Measurements from ENCODE around the gene ADAM23.

Gene ADAM23

GRCh38 chr2:206457188-206457634 lies 13.9 kb downstream of the ADAM23 start:
- no peak overlapping the region for H3K4me3 ChIP-seq (ENCODE audit: low read depth, low read length)
- TF ChIP-seq CTCF (IDR thresholded peaks at IDR 0.05; ENCODE audit: control insufficient read depth, extremely low read depth, insufficient read depth), result no peak
- peak; percentile 39 for DNase-seq (ENCODE audit: low read depth)

- DNase-seq (ENCODE audit: low read depth), result no peak
- no peak overlapping the region for H3K4me3 ChIP-seq (ENCODE audit: low read depth, low read length)
- no peak for TF ChIP-seq CTCF (IDR thresholded peaks at IDR 0.05; ENCODE audit: control insufficient read depth, extremely low read depth, insufficient read depth)
Measured at GRCh38 chr2:206462240-206462854, 19.0 kb downstream of the ADAM23 start.

- no peak for DNase-seq (ENCODE audit: low read depth)
- TF ChIP-seq CTCF (IDR thresholded peaks at IDR 0.05; ENCODE audit: control insufficient read depth, extremely low read depth, insufficient read depth), result no peak
- H3K4me3 ChIP-seq (ENCODE audit: low read depth, low read length), result no peak overlapping the region
Measured at GRCh38 chr2:206463685-206464084, 20.4 kb downstream of the ADAM23 start.

DNA sequence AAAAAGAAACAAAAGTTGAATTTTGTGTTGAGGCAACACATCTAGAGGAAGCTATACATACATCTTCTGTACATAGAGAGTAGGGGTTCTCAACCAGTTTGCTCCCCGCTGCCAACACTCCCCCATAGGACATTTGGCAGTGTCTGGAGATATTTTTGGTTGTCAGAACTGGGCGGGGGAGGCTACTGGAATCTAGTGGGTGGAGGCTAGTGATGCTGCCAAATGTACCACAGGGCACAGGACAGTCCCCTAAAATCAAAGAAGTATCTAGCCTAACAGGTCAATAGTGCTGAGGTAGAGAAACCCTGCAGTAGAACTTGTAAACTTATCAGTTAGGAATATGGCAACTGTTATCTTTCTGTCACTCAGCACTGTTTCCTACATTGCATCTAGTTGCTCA lies 21.3 kb downstream of the ADAM23 start:
- TF ChIP-seq CTCF (IDR thresholded peaks at IDR 0.05; ENCODE audit: control insufficient read depth, extremely low read depth, insufficient read depth), result no peak
- no peak for DNase-seq (ENCODE audit: low read depth)
- H3K4me3 ChIP-seq (ENCODE audit: low read depth, low read length), result no peak overlapping the region

DNA sequence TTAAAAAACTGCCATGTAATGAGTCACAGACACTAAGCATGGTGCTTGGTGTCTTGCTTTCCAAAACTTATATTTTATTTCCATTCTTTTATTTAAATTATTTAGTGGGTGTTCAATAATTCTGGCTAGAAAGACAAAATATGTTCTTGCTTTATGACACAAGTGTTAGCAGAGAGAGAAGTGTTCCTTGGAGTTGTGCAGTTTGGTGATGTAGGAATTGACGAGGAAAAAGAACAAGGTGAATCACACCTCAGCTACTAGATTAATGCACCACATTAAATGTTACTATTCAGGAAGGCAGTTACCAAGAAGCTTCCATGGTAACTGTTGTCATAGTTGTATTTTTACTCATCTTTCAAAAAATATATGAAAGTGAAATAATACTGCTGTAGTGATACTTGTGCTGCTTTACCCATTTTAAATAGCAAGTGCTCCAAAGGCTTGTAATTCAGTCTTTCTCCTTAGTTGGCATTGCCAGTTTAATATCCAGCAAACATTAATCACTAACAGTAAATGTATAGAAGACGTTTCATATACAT lies 28.3 kb downstream of the ADAM23 start:
- DNase-seq (ENCODE audit: low read depth), result no peak
- H3K4me3 ChIP-seq (ENCODE audit: low read depth, low read length), result no peak overlapping the region
- TF ChIP-seq CTCF (IDR thresholded peaks at IDR 0.05; ENCODE audit: control insufficient read depth, extremely low read depth, insufficient read depth), result no peak

DNA sequence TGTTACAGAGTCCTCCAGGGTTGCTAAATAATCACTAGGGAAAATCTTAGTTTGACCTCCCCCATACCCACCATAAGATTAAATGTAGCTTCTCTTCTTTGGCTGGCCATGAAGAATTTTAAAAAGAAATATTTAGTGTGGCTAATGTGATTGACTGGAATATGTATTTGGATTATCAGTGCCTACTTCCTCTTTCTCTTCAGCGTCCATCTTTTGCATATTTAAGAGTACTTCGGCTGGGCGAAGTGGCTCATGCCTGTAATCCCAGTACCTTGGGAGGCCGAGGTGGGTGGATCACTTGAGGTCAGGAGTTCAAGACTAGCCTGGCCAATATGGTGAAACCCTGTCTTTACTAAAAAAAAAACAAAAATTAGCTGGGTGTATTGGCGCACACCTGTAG lies 28.8 kb downstream of the ADAM23 start:
- DNase-seq (ENCODE audit: low read depth), result no peak
- no peak for TF ChIP-seq CTCF (IDR thresholded peaks at IDR 0.05; ENCODE audit: control insufficient read depth, extremely low read depth, insufficient read depth)
- no peak overlapping the region for H3K4me3 ChIP-seq (ENCODE audit: low read depth, low read length)

GRCh38 chr2:206474099-206474498 lies 30.8 kb downstream of the ADAM23 start:
- H3K4me3 ChIP-seq (ENCODE audit: low read depth, low read length), result no peak overlapping the region
- DNase-seq (ENCODE audit: low read depth), result no peak
- TF ChIP-seq CTCF (IDR thresholded peaks at IDR 0.05; ENCODE audit: control insufficient read depth, extremely low read depth, insufficient read depth), result no peak
